Epithelial cell of prostate (primary cell): ENCODE results near the gene GALNT17.

Experiments used
- DNase-seq: peaks from one replicate; pipeline ENCODE4 v3.0.0-alpha.2; 2011; ENCODE audit warnings: low read depth, low spot score
- H3K27ac ChIP-seq: fragments of 450-650 bp; 2 replicates; pipeline ENCODE4 v1.5.1; 2017; ENCODE audit warnings: mild to moderate bottlenecking

Gene GALNT17

GRCh38 chr7:71271203-71271602 lies 139.3 kb downstream of the GALNT17 start:
- no peak overlapping the region for H3K27ac ChIP-seq
- DNase-seq, result no peak

- no peak for DNase-seq
- H3K27ac ChIP-seq, result no peak overlapping the region
Measured at GRCh38 chr7:71272509-71273490, 140.9 kb downstream of the GALNT17 start.

GRCh38 chr7:71278257-71278656 lies 146.3 kb downstream of the GALNT17 start:
- DNase-seq, result no peak
- H3K27ac ChIP-seq, result no peak overlapping the region

GRCh38 chr7:71281261-71281660 lies 149.3 kb downstream of the GALNT17 start:
- H3K27ac ChIP-seq, result no peak overlapping the region
- DNase-seq, result no peak

- H3K27ac ChIP-seq, result no peak overlapping the region
- DNase-seq, result no peak
Measured at GRCh38 chr7:71283802-71284201, 151.9 kb downstream of the GALNT17 start.

GRCh38 chr7:71285571-71286145 lies 153.7 kb downstream of the GALNT17 start:
- no peak overlapping the region for H3K27ac ChIP-seq
- no peak for DNase-seq

GRCh38 chr7:71286336-71286735 lies 154.4 kb downstream of the GALNT17 start:
- no peak for DNase-seq
- no peak overlapping the region for H3K27ac ChIP-seq

- DNase-seq, result no peak
- no peak overlapping the region for H3K27ac ChIP-seq
Measured at GRCh38 chr7:71286924-71287323, 155.0 kb downstream of the GALNT17 start.

- H3K27ac ChIP-seq, result no peak overlapping the region
- DNase-seq, result no peak
Measured at GRCh38 chr7:71290452-71290851, 158.5 kb downstream of the GALNT17 start.

GRCh38 chr7:71298378-71298777 lies 166.4 kb downstream of the GALNT17 start:
- H3K27ac ChIP-seq, result no peak overlapping the region
- DNase-seq, result no peak

- H3K27ac ChIP-seq, result no peak overlapping the region
- DNase-seq, result no peak
Measured at GRCh38 chr7:71300086-71300485, 168.1 kb downstream of the GALNT17 start.

GRCh38 chr7:71300603-71301002 lies 168.7 kb downstream of the GALNT17 start:
- H3K27ac ChIP-seq, result no peak overlapping the region
- DNase-seq, result no peak

- H3K27ac ChIP-seq, result no peak overlapping the region
- DNase-seq, result no peak
Measured at GRCh38 chr7:71301167-71301566, 169.2 kb downstream of the GALNT17 start.

- H3K27ac ChIP-seq, result no peak overlapping the region
- DNase-seq, result no peak
Measured at GRCh38 chr7:71303566-71303965, 171.6 kb downstream of the GALNT17 start.

- DNase-seq, result no peak
- no peak overlapping the region for H3K27ac ChIP-seq
Measured at GRCh38 chr7:71308096-71308495, 176.2 kb downstream of the GALNT17 start.

GRCh38 chr7:71311576-71311975 lies 179.6 kb downstream of the GALNT17 start:
- no peak for DNase-seq
- H3K27ac ChIP-seq, result no peak overlapping the region

- no peak overlapping the region for H3K27ac ChIP-seq
- no peak for DNase-seq
Measured at GRCh38 chr7:71312755-71313490, 181.0 kb downstream of the GALNT17 start.

- no peak overlapping the region for H3K27ac ChIP-seq
- no peak for DNase-seq
Measured at GRCh38 chr7:71313553-71313952, 181.6 kb downstream of the GALNT17 start.

- no peak for DNase-seq
- no peak overlapping the region for H3K27ac ChIP-seq
Measured at GRCh38 chr7:71320916-71321315, 189.0 kb downstream of the GALNT17 start.

GRCh38 chr7:71322201-71322600 lies 190.3 kb downstream of the GALNT17 start:
- DNase-seq, result no peak
- H3K27ac ChIP-seq, result no peak overlapping the region

- no peak overlapping the region for H3K27ac ChIP-seq
- no peak for DNase-seq
Measured at GRCh38 chr7:71323726-71324125, 191.8 kb downstream of the GALNT17 start.
